ENCODE data around the gene COMMD1.
"Not testable (repeated sequence)": the region's sequence is repeated elsewhere in the genome, so short reads cannot be mapped to it uniquely, and the experiment has no call there.

COMMD1 gene

GRCh38 chr2:62145478-62146100 is 240.1 kb downstream of the COMMD1 start:
- no peak for DNase-seq (ENCODE audit: low spot score)
- TF ChIP-seq CTCF (IDR thresholded peaks at IDR 0.05; ENCODE audit: extremely low read depth, missing control alignments) = no peak

GRCh38 chr2:62146790-62147189 is 241.3 kb downstream of the COMMD1 start:
- DNase-seq (ENCODE audit: low spot score) = not testable (repeated sequence)

- no peak for TF ChIP-seq CTCF (IDR thresholded peaks at IDR 0.05; ENCODE audit: extremely low read depth, missing control alignments)
- DNase-seq (ENCODE audit: low spot score) = no peak
These were observed 242.3 kb downstream of the COMMD1 start for GRCh38 chr2:62147610-62148301.

- no peak for DNase-seq (ENCODE audit: low spot score)
- no peak for TF ChIP-seq CTCF (IDR thresholded peaks at IDR 0.05; ENCODE audit: extremely low read depth, missing control alignments)
These were observed 244.2 kb downstream of the COMMD1 start for GRCh38 chr2:62149708-62150107.

GRCh38 chr2:62150597-62151305 is 245.3 kb downstream of the COMMD1 start:
- DNase-seq (ENCODE audit: low spot score) = no peak
- no peak for TF ChIP-seq CTCF (IDR thresholded peaks at IDR 0.05; ENCODE audit: extremely low read depth, missing control alignments)

- TF ChIP-seq CTCF (IDR thresholded peaks at IDR 0.05; ENCODE audit: extremely low read depth, missing control alignments) = no peak
- no peak for DNase-seq (ENCODE audit: low spot score)
These were observed 245.8 kb downstream of the COMMD1 start for GRCh38 chr2:62151306-62151638.

GRCh38 chr2:62152000-62152399 is 246.5 kb downstream of the COMMD1 start:
- DNase-seq (ENCODE audit: low spot score) = no peak
- TF ChIP-seq CTCF (IDR thresholded peaks at IDR 0.05; ENCODE audit: extremely low read depth, missing control alignments) = no peak

All from GM20000 (cell line).